Activated CD8-positive, alpha-beta memory T cell treated with anti-CD3 and anti-CD28 coated beads, Interleukin-2, amount 10 ng/mL, durations not matched to agents 7 days and 5 days (primary cell): ENCODE data around the gene CUX1. TPM values are rescaled to one million over a fixed set of nuclear protein-coding genes. Genes with fewer than 3 reads are reported as not detected.

Source experiments
- ATAC-seq: fragments of 150-1000 bp; cut with Tn5 transposase; one replicate; pipeline ENCODE4 v1.10.0; 2021; ENCODE audit warnings: moderate library complexity
- CTCF ChIA-PET: fragments of 350-600 bp; sonication (Branson Sonifier 250); formaldehyde crosslinking; loops from one replicate; lab custom pipeline; 2021; ENCODE audit warnings: antibody characterized with exemption; lab: Charles Lee
- DNase-seq: peaks from one replicate; pipeline ENCODE4 v3.0.0-alpha.2; 2020
- H3K27ac Mint-ChIP-seq: one replicate; pipeline ENCODE4 v1.8.0; 2021; ENCODE audit warnings: mild to moderate bottlenecking, mixed read lengths
- H3K27me3 Mint-ChIP-seq: one replicate; pipeline ENCODE4 v1.8.0; 2021; ENCODE audit warnings: mixed read lengths
- H3K36me3 Mint-ChIP-seq: one replicate; pipeline ENCODE4 v1.8.0; 2021; ENCODE audit warnings: mild to moderate bottlenecking, mixed read lengths
- H3K4me1 Mint-ChIP-seq: one replicate; pipeline ENCODE4 v1.8.0; 2021; ENCODE audit warnings: mixed read lengths
- H3K4me3 Mint-ChIP-seq: one replicate; pipeline ENCODE4 v1.8.0; 2021; ENCODE audit warnings: mild to moderate bottlenecking, moderate library complexity, mixed read lengths
- H3K9me3 Mint-ChIP-seq: one replicate; pipeline ENCODE4 v1.8.0; 2022; ENCODE audit warnings: low read depth, mixed read lengths
- total RNA-seq, 2 experiments: library from RNA; stranded (reverse); gene quantifications; one replicate each; pipeline ENCODE4 v1.2.3, GENCODE V29; 2021

The CUX1 gene
- total RNA-seq, 2 experiments from 2014 or later, result 24.0 to 28.7 TPM

DNA sequence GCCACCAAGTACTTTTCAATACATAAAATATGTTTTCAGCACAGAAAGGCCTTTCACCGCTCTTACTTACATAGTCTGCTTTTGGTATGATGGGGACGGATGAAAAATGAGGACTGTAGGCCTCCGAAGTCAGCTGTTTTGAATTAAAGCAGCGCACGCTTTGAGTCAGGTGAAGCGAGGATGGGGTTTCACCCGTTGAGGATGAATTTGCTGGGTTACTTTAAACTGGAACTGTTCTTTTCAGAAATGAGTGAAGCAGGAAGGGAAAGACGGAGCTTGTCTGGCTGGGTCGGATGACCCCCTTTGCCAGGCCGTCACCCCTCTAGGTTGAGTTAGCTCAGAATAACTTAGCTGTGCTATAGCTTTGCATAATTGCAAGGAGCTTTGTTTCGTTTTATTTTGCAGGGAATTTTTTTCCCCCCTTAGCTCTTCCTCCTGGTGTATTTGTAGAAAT lies 40.0 kb downstream of the CUX1 start:
- H3K27ac Mint-ChIP-seq, result peak overlapping the region; percentile 13
- peaks cover 26% of the 10 kb centered on the region for H3K4me1 Mint-ChIP-seq
- CTCF ChIA-PET, result interaction anchor here (0.8 to 2.0 kb wide), 4 partner anchors 12 to 379 kb away, joined by 3 to 12 read pairs (median 6); no protein-coding TSS in a partner anchor
- DNase-seq (no peak), ATAC-seq (no peak)
- H3K36me3 Mint-ChIP-seq, result no peaks in the 10 kb centered on the region
- no peaks in the 10 kb centered on the region for H3K27me3 Mint-ChIP-seq
- H3K9me3 Mint-ChIP-seq, result no peaks in the 10 kb centered on the region
- H3K4me3 Mint-ChIP-seq, result peak overlapping the region; percentile 84

DNA sequence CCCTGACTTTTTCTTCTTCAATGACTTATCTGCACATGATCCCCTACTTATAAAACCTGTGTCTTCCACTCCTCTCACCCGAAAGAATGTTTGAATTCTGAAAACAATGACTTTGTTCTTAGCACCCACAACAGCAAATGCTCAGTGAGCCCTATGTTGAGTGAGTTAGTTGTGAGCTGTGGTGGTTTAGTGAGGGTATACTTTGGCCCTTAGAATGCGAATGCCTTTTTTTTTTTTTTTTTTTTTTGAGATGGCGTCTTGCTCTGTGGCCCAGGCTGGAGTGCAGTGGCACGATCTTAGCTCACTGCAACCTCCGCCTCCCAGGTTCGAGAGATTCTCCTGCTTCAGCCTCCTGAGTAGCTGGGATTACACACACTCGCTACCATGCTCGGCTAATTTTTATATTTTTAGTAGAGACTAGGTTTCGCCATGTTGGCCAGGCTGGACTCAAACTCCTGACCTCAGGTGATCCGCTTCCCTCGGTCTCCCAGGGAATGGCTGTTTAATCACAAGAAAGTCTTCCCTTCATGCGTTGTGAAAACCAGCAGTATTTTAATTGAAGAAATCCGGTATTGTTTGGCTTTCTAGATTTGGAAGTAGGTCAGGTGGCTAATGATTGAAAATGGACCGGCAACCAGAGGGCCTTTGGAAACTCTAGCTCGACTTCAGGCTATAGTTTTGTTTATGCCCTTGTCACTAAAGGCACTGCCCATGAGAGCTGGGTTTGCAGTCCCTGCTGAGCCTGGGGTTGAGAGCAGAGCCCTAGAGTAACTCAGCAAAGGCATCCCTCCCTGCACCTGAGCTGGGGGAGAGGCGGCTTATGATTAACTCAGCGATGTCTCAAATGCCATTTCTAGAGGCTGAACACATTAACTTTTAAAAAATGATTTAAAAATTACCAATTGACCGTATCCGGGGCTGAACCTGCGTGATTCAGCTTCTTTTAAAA lies 41.3 kb downstream of the CUX1 start:
- H3K4me3 Mint-ChIP-seq, result no peak overlapping the region
- DNase-seq, result no peak
- CTCF ChIA-PET, result interaction anchor here (0.6 to 1.4 kb wide), 2 partner anchors 44 to 133 kb away, joined by 3 to 4 read pairs; no protein-coding TSS in a partner anchor
- no peak overlapping the region for H3K27ac Mint-ChIP-seq
- H3K4me1 Mint-ChIP-seq, result peaks cover 26% of the 10 kb centered on the region
- ATAC-seq, result no peak
- H3K27me3 Mint-ChIP-seq, result no peaks in the 10 kb centered on the region
- no peaks in the 10 kb centered on the region for H3K36me3 Mint-ChIP-seq
- no peaks in the 10 kb centered on the region for H3K9me3 Mint-ChIP-seq

DNA sequence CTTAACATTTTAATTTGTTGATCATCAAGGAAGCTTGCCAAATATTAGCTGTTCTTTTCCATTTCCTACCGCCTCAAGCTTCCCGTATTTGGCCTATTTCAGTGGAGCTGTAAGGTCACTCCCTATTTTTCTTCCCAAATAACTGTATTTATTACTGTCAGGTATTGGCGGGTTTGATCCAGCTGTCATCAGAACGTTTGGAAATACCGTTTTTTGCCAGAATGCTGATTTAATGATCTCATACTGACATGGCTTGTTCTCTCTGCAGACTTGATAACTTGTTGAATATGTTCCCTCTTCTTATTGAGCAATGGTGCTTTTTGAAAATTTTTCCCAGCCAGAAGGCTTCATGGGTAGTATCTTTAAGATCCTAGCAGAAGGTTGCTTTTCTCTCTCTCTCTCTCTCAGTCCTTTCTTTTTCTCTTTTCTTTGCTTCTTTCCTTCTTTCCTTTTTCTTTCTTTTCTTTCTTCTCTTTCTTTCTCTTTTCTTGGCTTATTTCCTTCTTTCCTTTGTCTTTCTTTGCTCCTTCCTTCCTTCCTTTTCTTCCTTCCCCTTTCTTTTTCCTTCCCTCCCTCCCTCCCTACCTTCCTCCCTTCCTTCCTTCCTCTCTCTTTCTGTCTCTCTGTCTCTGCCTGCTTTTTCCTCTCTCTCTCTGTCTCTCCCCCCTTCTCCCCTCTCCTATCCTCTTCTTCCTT lies 42.1 kb downstream of the CUX1 start:
- Mint-ChIP-seq H3K27ac (no peak overlapping the region), H3K36me3 (no peaks in the 10 kb centered on the region), H3K4me3 (no peak overlapping the region), H3K9me3 (no peaks in the 10 kb centered on the region), H3K27me3 (no peaks in the 10 kb centered on the region), H3K4me1 (peaks cover 24% of the 10 kb centered on the region)
- ATAC-seq, result no peak
- DNase-seq, result no peak
- CTCF ChIA-PET, result interaction anchor here (1.4 kb wide), 1 partner anchor 45 kb away, joined by 4 read pairs; no protein-coding TSS in a partner anchor

DNA sequence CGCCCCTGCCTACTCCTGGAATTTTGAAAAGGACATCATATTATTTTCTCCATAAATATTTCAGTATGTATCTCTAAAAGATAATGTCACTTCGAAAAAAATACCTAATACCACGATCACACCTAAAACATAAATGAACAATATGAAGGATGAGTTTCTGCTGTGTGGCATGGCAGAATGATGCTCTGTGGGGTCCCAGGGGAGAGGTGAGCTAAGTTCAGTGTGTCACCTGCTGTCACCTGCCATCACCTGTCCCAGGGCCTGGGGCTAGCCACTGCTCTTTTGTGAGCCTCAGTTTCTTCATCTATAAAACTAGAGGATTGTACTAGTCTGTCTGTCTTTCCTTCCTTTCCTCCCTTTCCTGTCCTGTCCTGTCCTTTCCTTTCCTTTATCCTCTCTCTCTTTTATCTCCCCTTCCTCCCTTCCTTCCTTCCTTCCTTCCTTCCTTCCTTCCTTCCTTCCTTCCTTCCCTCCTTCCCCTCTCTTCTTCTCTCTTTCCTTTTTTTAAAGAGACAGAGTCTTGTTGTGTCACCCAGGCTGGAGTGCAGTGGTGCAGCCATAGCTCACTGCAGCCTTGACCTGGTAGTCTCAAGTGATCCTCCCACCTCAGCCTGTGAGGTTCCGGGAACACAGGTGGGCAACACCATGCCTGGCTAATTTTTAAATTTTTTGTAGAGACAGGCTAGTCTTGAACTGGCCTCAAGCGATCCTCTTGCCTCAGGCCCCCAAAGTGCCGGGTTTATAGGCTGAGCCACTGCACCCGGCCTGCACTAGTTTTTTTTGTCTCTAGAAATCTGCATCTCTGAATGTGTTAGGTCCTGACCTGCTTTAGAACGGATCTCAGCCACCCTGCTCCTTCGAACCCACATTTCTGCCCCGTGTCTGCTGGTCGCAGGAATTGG lies 43.1 kb downstream of the CUX1 start:
- Mint-ChIP-seq H3K36me3 (no peaks in the 10 kb centered on the region), H3K9me3 (no peaks in the 10 kb centered on the region), H3K27me3 (no peaks in the 10 kb centered on the region), H3K27ac (no peak overlapping the region), H3K4me3 (no peak overlapping the region), H3K4me1 (peaks cover 22% of the 10 kb centered on the region)
- ATAC-seq (no peak), DNase-seq (no peak)
- CTCF ChIA-PET, result no interaction called here

DNA sequence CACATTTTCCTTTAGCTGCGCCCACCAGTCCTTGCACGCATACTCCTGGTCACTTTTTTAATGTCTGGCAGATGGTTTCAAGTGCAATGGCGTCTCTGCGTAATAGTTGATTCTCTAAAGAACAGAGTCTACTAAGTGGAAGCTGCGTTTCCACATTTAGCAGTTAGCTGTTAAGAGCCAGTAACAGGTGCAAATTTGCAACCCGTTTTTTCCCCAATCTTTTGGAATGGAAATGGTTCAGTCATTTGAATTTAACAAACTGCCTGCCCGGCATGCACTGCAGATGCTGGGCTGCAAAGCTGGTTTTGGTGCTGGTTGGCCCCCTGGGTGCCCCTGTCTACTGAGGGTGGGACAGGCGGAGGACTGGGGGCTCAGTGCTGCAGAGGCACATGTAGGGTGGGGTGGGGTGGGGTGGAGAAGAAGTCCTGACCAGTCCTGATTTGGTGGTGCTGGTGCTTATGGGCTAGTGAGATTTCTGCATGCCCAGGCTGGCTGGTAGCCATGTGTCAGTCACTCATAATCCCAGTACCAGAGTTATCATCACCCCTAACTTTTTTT lies 43.9 kb downstream of the CUX1 start:
- no peak overlapping the region for H3K27ac Mint-ChIP-seq

DNA sequence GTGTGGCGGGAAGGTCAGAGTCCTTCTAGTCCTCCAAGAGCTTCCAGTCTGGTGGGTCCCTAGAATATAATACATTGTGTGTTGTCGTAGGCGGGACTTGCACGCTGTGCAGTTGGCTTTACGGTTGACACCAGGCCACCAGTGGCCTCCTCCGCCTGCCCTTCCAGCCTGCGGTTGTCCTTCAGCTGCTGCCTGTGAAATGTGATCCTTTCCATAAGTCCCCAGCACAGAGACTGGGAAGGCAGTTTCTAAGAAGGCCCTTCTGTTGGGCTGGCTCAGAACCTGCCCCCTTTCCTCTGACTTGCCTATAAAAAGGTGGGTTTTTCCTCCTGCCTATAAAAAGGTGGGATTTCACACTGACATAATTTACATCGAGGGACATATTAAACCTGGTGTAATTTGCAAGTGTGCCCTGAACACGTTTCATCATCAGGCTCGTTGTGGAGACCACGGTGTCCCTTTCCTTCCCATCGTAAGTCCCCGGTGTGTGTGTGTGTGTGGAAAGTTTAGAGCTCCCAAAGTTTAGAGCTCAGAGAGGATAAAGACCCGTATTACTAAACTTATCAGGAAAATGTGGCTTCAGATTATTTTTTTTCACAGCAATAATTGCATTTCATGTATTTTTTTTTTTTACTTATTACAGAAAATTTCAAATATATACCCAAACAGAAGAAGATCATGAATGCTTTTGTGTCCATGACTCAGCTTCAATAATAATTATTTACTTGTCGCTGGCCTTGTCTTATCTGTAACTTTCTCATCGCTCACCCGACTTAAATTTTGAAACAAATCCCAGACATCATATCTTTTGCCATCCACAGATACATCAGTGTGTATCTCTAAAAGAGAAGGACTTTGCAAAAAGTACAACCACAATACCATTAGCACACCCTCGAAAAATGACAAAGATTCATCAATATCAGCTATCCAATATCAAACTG lies 45.1 kb downstream of the CUX1 start:
- Mint-ChIP-seq H3K36me3 (no peaks in the 10 kb centered on the region), H3K4me3 (no peak overlapping the region), H3K9me3 (no peaks in the 10 kb centered on the region), H3K27me3 (no peaks in the 10 kb centered on the region), H3K4me1 (peaks cover 8% of the 10 kb centered on the region), H3K27ac (no peak overlapping the region)
- CTCF ChIA-PET, result interaction anchor here (0.7 kb wide), 1 partner anchor 260 kb away, joined by 3 read pairs; no protein-coding TSS in a partner anchor
- DNase-seq (no peak), ATAC-seq (no peak)

More for the DNA sequence above, 43.9 kb downstream of the CUX1 start:
- ATAC-seq (no peak), DNase-seq (no peak)
- Mint-ChIP-seq H3K4me3 (no peak overlapping the region), H3K27me3 (no peaks in the 10 kb centered on the region), H3K9me3 (no peaks in the 10 kb centered on the region), H3K4me1 (peaks cover 19% of the 10 kb centered on the region), H3K36me3 (no peaks in the 10 kb centered on the region)
- CTCF ChIA-PET, result no interaction called here

DNA sequence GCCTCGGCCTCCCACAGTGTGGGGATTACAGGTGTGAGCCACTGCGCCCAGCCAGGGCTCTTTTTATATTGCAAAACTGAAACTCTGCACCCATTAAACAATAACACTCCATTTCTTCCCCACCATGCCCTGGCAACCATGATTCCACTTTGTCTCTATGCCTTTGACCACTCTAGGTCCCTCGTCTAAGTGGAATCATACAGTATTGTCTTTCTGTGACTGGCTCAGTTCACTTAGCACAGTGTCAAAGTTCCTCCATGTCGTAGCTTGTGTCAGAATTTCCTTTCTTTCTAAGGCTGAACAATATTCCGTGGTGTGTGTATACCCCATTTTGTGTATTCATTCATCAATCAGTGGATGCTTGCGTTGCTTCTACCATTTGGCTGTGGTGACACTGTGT lies 46.2 kb downstream of the CUX1 start:
- Mint-ChIP-seq H3K27me3 (no peaks in the 10 kb centered on the region), H3K4me1 (peaks cover 2% of the 10 kb centered on the region), H3K27ac (no peak overlapping the region), H3K9me3 (no peaks in the 10 kb centered on the region), H3K4me3 (no peak overlapping the region), H3K36me3 (no peaks in the 10 kb centered on the region)
- DNase-seq (no peak), ATAC-seq (no peak)
- CTCF ChIA-PET, result no interaction called here

DNA sequence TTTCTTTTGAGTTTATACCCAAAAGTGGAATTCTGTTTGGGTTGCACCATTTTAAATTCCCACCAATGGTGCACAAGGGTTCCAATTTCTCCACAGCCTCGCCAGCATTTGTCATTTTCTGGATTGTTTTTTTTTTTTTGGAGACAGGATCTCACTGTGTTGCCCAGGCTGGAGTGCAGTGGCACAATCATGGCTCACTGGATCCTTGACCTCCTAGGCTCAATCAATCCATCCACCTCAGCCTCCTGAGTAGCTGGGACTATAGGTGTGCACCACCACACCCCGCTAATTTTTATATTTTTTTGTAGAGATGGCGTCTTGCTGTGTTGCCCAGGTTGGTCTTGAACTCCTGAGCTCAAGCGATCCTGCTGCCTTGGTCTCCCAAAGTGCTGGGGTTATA lies 46.6 kb downstream of the CUX1 start:
- H3K9me3 Mint-ChIP-seq, result no peaks in the 10 kb centered on the region
- ATAC-seq, result no peak
- peaks cover 2% of the 10 kb centered on the region for H3K4me1 Mint-ChIP-seq
- CTCF ChIA-PET, result no interaction called here
- H3K27ac Mint-ChIP-seq, result no peak overlapping the region
- no peak for DNase-seq
- no peaks in the 10 kb centered on the region for H3K36me3 Mint-ChIP-seq
- no peaks in the 10 kb centered on the region for H3K27me3 Mint-ChIP-seq
- H3K4me3 Mint-ChIP-seq, result no peak overlapping the region

DNA sequence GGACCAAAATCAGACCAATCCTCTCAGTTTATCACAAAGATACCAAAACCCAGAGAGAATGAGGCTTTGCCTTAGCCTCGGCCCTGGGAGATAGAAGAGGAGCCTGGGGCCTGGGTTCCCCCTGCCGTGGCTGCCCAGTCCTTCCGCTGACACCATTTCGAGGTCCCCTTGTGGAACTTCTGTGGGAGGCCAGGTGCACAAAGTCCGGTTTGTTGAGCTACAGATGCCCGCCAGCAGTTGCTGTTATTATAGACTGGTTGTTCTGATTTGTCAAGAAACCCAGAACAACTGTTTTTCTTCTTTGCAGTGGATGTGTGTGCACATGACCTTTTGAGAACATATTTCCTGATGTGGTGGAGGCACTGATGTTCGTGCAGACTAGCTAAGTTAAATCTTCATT lies 47.6 kb downstream of the CUX1 start:
- Mint-ChIP-seq H3K36me3 (no peaks in the 10 kb centered on the region), H3K9me3 (no peaks in the 10 kb centered on the region), H3K4me1 (no peaks in the 10 kb centered on the region), H3K27ac (no peak overlapping the region), H3K27me3 (no peaks in the 10 kb centered on the region), H3K4me3 (no peak overlapping the region)
- DNase-seq (no peak), ATAC-seq (no peak)
- CTCF ChIA-PET, result no interaction called here

DNA sequence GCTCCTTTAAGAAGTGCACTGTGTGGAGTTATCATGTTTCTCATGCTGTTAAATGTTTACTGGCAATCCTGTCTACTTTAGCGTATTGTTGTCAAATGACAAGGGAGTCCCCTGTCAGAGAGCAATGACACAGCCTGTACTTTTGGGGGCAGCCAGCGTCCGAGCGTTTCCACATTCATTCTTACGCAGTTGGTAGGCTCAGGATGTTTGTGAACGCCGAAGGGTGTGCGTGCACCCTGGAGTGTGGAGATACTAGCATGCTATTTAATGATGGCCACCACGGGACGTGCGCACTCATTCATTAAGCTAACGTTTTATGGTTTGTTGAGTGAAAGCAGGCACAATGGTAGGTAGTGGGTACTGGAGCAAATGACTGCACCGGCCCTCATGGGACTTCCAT lies 48.0 kb downstream of the CUX1 start:
- no peak for DNase-seq
- no peaks in the 10 kb centered on the region for H3K36me3 Mint-ChIP-seq

DNA sequence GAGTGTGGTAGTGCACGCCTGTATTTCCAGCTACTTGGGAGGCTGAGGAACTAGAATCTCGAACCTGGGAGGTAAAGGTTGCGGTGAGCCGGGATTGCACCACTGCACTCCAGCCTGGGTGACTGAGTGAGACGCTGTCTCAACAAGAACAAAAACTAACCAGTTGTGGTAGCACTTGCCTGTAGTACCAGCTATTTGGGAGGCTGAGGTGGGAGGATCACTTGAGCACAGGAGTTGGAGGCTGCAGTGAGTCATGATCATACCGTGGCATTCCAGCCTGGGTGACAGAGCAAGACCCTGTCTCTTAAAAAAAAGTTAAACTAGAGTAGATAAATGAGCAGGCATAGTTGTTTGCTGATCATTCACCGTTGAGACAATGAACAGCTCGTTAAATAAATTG lies 48.9 kb downstream of the CUX1 start:
- no peak for ATAC-seq
- no peak overlapping the region for H3K27ac Mint-ChIP-seq
- no peaks in the 10 kb centered on the region for H3K4me1 Mint-ChIP-seq
- CTCF ChIA-PET, result no interaction called here
- H3K36me3 Mint-ChIP-seq, result no peaks in the 10 kb centered on the region
- no peaks in the 10 kb centered on the region for H3K9me3 Mint-ChIP-seq
- no peak overlapping the region for H3K4me3 Mint-ChIP-seq
- no peak for DNase-seq
- no peaks in the 10 kb centered on the region for H3K27me3 Mint-ChIP-seq

More for the DNA sequence above, 48.0 kb downstream of the CUX1 start:
- Mint-ChIP-seq H3K27ac (no peak overlapping the region), H3K4me1 (no peaks in the 10 kb centered on the region), H3K9me3 (no peaks in the 10 kb centered on the region), H3K4me3 (no peak overlapping the region), H3K27me3 (no peaks in the 10 kb centered on the region)
- CTCF ChIA-PET, result no interaction called here
- ATAC-seq, result no peak

DNA sequence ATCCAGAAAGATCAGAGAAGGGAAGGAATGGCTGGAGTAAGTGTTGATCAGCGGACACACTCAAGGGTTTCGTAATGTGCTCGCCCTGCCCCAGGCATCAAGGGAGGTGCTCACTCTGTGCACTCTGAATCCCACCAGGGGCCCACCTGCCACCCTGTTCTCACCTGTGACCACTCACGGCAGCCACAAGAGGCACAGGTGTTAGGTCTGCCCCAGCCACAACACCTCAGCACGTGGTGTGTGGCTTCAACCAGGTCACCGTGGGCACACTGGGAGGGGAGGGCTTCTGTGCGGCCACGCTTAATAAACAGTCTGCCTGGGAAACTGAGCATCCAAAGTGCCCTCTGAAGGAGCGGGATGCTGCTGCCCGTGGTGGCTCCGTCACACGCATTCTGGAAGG lies 49.8 kb downstream of the CUX1 start:
- DNase-seq, result no peak
- Mint-ChIP-seq H3K4me3 (no peak overlapping the region), H3K9me3 (no peaks in the 10 kb centered on the region), H3K4me1 (no peaks in the 10 kb centered on the region), H3K27ac (no peak overlapping the region), H3K36me3 (no peaks in the 10 kb centered on the region), H3K27me3 (no peaks in the 10 kb centered on the region)
- CTCF ChIA-PET, result no interaction called here
- no peak for ATAC-seq
